Psoas muscle (tissue), 8 donors: ENCODE data around the gene ALPK1. TPM values are rescaled to one million over a fixed set of nuclear protein-coding genes. Genes with fewer than 3 reads are reported as not detected.

Source experiments
- ATAC-seq, 4 donors: fragments of 200-7000 bp; cut with Tn5 transposase; one replicate each; pipeline ENCODE4 v1.9.1; 2020; ENCODE audit warnings: moderate library complexity in 3 of 4, mild to moderate bottlenecking in 2 of 4
- DNase-seq, 2 donors: peaks; one replicate each; pipeline ENCODE4 v3.0.0-alpha.2; 2020
- H3K27ac ChIP-seq: fragments of 200-600 bp; one replicate; pipeline ENCODE4 v1.8.0; 2022
- H3K27me3 ChIP-seq, 3 donors: fragments of 200-600 bp in 1 of 3; one replicate each; pipeline versions ENCODE4 v1.6.1 to v1.8.0; 2013 to 2022; ENCODE audit warnings: low read length in 2 of 3, mild to moderate bottlenecking in 2 of 3, moderate library complexity in 1 of 3; ENCODE audit not compliant: insufficient read depth in 3 of 3
- H3K36me3 ChIP-seq, 2 donors: fragments of 200-600 bp in 1 of 2; one replicate each; pipeline versions ENCODE4 v1.6.1 to v1.8.0; 2013 to 2022; ENCODE audit warnings: low read depth in 1 of 2, mild to moderate bottlenecking in 1 of 2, moderate library complexity in 1 of 2; ENCODE audit not compliant: insufficient read depth in 1 of 2
- H3K4me1 ChIP-seq: fragments of 200-600 bp; one replicate; pipeline ENCODE4 v1.8.0; 2022
- H3K4me3 ChIP-seq: fragments of 200-600 bp; one replicate; pipeline ENCODE4 v1.8.0; 2022; ENCODE audit warnings: mild to moderate bottlenecking
- H3K9me3 ChIP-seq: fragments of 200-600 bp; one replicate; pipeline ENCODE4 v1.8.0; 2022
- WGBS, 3 donors: extraction: QIAGEN DNeasy Blood & Tissue Kit; methylation state at CpG; one replicate each; pipeline versions ENCODE4 v1.1.6 to v1.1.7; 2013; 5-methylcytosine and 5-hydroxymethylcytosine counted together
- intact Hi-C, 2 donors: fragments of 100-400 bp; cut with DNase I; formaldehyde crosslinking; loops; one replicate each; pipeline versions ENCODE4 v1.11.0 to v1.14.2; 2022
- long read RNA-seq, 2 donors: library from polyadenylated mRNA; unstranded; transcript quantifications; one replicate each; pipeline ENCODE4 v2.0.0, GENCODE V29; 2021
- polyA plus RNA-seq, 3 donors: library from polyadenylated mRNA; stranded (reverse); fragments of 200-250 nt; gene quantifications; one replicate each; pipeline ENCODE4 v1.2.3, GENCODE V29; 2013
- total RNA-seq, 4 donors: library from RNA; stranded (reverse); fragmentation: NEBNext Ultra II Directional in 2 of 4; extraction: Animal tissue kit (Norgen Biotek cat#: 25700) in 2 of 4; gene quantifications; one replicate each; pipeline versions ENCODE4 v1.2.1 to v1.2.4, GENCODE V29; 2021 to 2023
- TF ChIP-seq, protein P1 (sequence below): fragments of 200-600 bp; IDR thresholded peaks from one replicate; pipeline ENCODE4 v1.8.0; 2022; ENCODE audit warnings: antibody characterized with exemption
- donor health status: healthy with polysubstance abuse.
- donor health status: DM: no; HTN: no; CAD: no; lungs with moderate emphysema.
- donor health status: Bipolar disorder and iron deficiency.
- donor health status: healthy.
- donor health status: DM: yes; HTN: yes; CAD: no.
- donor health status: DM: no; HTN: no; CAD: no.
- donor health status: DM: no; HTN: no; CAD: no.
- donor health status: DM: yes; HTN: yes; CAD: no.

The ALPK1 gene
- 10 to 100 TPM in 1 of 4 donors, 1 to 10 TPM in 3; 2.3 to 11.0 (median 4.0) TPM for total RNA-seq
- 1 to 10 TPM in 2 of 3 donors, under 1 TPM in 1; 0.72 to 3.1 (median 1.6) TPM for polyA plus RNA-seq
- long read RNA-seq, donor 1, full-length matches to known transcripts: 3 of 8 reads
- long read RNA-seq, donor 1, partial matches to known transcripts: 3 of 8 reads
- long read RNA-seq, donor 1, other reads (novel, unspliced or antisense): 2 of 8 reads
- long read RNA-seq, donor 2, partial matches to known transcripts: 1 of 3 reads
- long read RNA-seq, donor 2, other reads (novel, unspliced or antisense): 2 of 3 reads

DNA sequence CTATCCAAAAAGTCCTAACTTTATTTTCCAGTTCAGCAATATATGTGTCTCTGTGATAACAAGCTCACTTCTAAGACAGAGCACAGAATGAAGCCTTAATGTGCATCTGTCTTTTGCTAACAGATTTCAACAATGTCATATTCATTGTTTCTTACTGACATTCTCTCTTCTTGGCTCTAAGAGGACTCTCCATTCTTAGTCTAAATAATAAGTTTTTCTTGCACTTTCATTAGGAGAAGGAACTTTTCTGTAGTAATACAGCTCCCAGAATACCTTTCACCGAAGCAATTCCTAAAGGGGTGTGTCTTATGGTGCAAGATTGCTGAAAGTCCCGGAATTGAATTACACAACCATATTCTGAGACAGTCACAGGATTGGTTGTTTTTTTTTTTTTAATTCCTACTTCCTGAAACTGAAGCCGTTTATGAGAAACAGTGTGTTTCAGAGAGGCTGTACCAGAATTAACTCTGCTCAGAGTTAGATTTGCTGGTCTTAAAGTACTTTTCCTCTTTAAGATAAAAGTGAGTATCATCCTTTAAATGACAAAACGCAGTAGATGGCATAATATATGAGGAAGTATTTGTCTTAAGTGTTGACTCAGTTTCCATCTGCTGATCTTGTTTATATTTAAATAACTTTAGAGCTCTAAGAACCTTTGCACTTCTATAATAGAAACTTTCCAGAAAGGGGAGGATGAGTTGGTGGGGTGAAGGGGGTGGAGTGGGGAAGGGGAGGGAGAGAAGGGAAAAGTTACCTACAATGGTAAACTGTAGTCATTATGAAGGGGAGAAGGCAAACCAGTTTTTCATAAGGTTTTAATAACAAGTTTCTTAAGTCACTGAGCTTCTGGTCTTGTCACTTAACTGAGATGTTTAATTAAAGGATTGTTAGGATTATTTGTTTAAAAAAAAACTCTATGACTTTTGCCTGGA is at the start of gene ALPK1:
ALPK1 (plus strand) TSS at position 421 of the 932 bp plus-strand sequence.
- Histone ChIP-seq H3K27me3 (no peaks in the 10 kb centered on the region), H3K4me3 (peak within 1 kb of the TSS; percentile 65), H3K27ac (peak within 1 kb of the TSS; percentile 59), H3K4me1 (peaks cover 8% of the 10 kb centered on the region), H3K9me3 (no peaks in the 10 kb centered on the region), H3K36me3 (no peaks in the 10 kb centered on the region)
- ATAC-seq: peak; percentile 88 to 98 (median 93)
- WGBS, 3 donors: 1 to 2% (median 1%) methylated on average over 4 of the region's 4 CpGs
- intact Hi-C loops: no loop called here
- no peak for DNase-seq
- TF ChIP-seq, protein P1, sequence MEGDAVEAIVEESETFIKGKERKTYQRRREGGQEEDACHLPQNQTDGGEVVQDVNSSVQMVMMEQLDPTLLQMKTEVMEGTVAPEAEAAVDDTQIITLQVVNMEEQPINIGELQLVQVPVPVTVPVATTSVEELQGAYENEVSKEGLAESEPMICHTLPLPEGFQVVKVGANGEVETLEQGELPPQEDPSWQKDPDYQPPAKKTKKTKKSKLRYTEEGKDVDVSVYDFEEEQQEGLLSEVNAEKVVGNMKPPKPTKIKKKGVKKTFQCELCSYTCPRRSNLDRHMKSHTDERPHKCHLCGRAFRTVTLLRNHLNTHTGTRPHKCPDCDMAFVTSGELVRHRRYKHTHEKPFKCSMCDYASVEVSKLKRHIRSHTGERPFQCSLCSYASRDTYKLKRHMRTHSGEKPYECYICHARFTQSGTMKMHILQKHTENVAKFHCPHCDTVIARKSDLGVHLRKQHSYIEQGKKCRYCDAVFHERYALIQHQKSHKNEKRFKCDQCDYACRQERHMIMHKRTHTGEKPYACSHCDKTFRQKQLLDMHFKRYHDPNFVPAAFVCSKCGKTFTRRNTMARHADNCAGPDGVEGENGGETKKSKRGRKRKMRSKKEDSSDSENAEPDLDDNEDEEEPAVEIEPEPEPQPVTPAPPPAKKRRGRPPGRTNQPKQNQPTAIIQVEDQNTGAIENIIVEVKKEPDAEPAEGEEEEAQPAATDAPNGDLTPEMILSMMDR: no peak

DNA sequence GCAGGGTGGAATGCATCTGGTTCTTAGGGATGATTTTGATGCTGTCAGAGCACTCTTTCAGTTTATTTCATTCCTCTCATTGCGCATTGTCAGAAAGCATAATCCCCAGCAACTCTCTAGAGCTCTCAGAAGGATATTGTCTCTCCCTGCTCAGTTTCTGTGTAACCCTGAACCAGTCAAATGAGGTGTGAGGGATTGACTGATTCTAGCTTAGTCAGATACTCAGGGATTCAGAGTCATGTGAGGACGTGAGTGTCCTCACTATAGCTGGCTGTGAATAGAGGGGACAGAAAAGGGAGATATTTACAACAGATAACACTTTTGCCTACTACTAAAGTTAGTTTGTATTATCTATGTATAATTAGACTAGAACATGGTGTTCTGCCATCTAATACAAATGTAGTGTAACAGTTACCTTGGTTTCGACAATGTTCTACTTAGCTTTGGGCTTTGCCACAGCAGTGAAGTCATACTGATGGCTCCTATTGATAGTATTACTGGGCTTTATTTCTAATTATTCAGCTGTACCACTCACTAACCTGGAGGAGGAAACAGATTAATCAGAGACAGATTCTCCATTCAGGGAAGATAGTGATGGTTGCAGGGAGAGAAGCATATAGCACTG is 46.0 kb upstream of the ALPK1 start:
- intact Hi-C loops: loop anchor here in 1 of 2 donors (5.0 kb wide), 1 partner anchor 1086 kb away; no protein-coding TSS in a partner anchor
- DNase-seq (no peak), ATAC-seq (peak in 3 of 4 donors; percentile 76 to 96 (median 88))
- H3K36me3 ChIP-seq: peaks cover 0 to 8% of the 10 kb centered on the region in 2 donors
- WGBS, 3 donors: 47 to 79% (median 61%) methylated on average over 3 of the region's 3 CpGs
- H3K27me3 ChIP-seq: no peaks in the 10 kb centered on the region
- H3K4me1 ChIP-seq: no peaks in the 10 kb centered on the region
- H3K27ac ChIP-seq: no peak overlapping the region
- TF ChIP-seq, protein P1: no peak
- no peak overlapping the region for H3K4me3 ChIP-seq
- no peaks in the 10 kb centered on the region for H3K9me3 ChIP-seq

DNA sequence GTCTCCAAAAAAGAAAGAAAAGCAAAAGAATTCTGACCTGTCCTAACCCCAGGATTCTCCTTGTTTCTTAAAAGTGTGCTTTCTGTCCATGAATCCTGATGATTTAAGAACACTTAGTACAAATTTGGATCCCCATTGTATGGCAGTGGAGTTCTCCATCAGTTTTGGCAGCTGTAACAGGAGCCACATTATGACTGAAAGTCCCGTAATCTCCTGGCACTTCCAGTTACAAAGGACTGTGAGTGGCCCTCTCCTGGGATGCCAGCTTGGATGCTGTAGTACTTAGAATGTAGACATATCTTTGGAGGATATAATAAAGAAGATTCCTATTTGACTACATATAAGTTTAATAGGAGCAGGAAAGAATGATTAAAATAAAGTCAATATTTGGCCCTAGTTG is 44.9 kb upstream of the ALPK1 start:
- DNase-seq (no peak), ATAC-seq (no peak)
- H3K4me1 ChIP-seq: no peaks in the 10 kb centered on the region
- no peaks in the 10 kb centered on the region for H3K27me3 ChIP-seq
- no peak overlapping the region for H3K27ac ChIP-seq
- TF ChIP-seq, protein P1: no peak
- H3K36me3 ChIP-seq: peaks cover 0 to 12% of the 10 kb centered on the region in 2 donors
- H3K9me3 ChIP-seq: no peaks in the 10 kb centered on the region
- no peak overlapping the region for H3K4me3 ChIP-seq
- intact Hi-C loops: loop anchor here in 1 of 2 donors (5.0 kb wide), 1 partner anchor 1085 kb away; no protein-coding TSS in a partner anchor
- 56 to 83% (median 58%) methylated on average over 1 of the region's 1 CpG for WGBS, 3 donors

DNA sequence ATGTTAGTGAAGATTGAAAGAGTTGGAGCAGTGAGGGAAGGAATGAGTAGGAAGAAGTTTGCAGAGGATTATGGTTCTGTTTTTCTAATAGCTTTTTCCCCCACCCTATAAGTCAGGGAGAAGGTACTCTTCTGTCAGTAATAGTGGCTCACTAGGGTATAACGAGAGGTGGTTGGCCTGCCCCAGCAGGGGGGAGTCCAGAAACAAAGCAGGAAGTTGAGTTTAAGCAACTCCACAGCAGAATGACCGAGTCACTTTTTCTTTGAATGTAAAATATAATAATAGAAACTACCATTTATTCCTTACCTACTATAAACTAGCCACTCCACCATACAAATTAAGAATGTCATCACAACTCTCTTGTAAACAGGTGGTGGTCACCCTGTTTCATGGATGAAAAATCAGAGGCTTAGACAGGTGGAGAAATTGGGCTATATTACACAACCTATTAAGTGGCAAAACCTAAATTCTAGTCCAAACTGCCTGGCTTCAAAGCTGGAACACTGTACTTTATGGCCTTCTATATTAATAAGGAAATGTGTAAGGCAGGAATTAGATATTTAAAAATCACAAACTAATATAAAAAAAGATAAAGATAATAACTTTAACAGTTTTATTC is 43.7 kb upstream of the ALPK1 start:
- 40 to 76% (median 73%) methylated on average over 2 of the region's 2 CpGs for WGBS, 3 donors
- Histone ChIP-seq H3K36me3 (peaks cover 0 to 19% of the 10 kb centered on the region in 2 donors), H3K4me3 (no peak overlapping the region), H3K4me1 (no peaks in the 10 kb centered on the region), H3K27me3 (no peaks in the 10 kb centered on the region), H3K27ac (no peak overlapping the region), H3K9me3 (no peaks in the 10 kb centered on the region)
- ATAC-seq (no peak), DNase-seq (no peak)
- intact Hi-C loops: loop anchor here in 1 of 2 donors (5.0 kb wide), 1 partner anchor 1084 kb away; no protein-coding TSS in a partner anchor
- TF ChIP-seq, protein P1: no peak
